ENCODE results near the gene CCDC88C. TPM values are rescaled to one million over a fixed set of nuclear protein-coding genes. Genes with fewer than 3 reads are reported as not detected.

CCDC88C gene
- total RNA-seq, 1 experiment from 2014 or later, result 21.3 TPM

- ChIA-PET CTCF (no interaction called here), POLR2A (no interaction called here)
- intact Hi-C loops (cut with micrococcal nuclease; ENCODE audit: unreplicated experiment), result no loop called here
- H3K27me3 ChIP-seq (ENCODE audit: control insufficient read depth, insufficient read depth, low read length), result no peaks in the 10 kb centered on the region
- no peak for TF ChIP-seq REST (IDR thresholded peaks at IDR 0.05; ENCODE audit: insufficient read depth in 1 of 2, low read depth in 2 of 2, low read length in 1 of 2)
- no peak for TF ChIP-seq CTCF (IDR thresholded peaks at IDR 0.05)
- no peak for TF ChIP-seq TCF7L2 (IDR thresholded peaks at IDR 0.05; ENCODE audit: low read depth, low read length)
- no peak for TF ChIP-seq SIN3A (IDR thresholded peaks at IDR 0.05; ENCODE audit: borderline replicate concordance, insufficient read depth, low read depth, low read length)
- no peak for TF ChIP-seq POLR2AphosphoS5 (IDR thresholded peaks at IDR 0.05; ENCODE audit: low read depth, low read length)
- H3K9me3 ChIP-seq (ENCODE audit: control insufficient read depth, insufficient read depth, low read depth, low read length), result no peaks in the 10 kb centered on the region
- no peak overlapping the region for H3K4me3 ChIP-seq (ENCODE audit: low read depth in 2 of 2, low read length in 2 of 2)
- no peak for ATAC-seq
- no peak overlapping the region for H3K27ac ChIP-seq (ENCODE audit: low read length)
- no peaks in the 10 kb centered on the region for H3K36me3 ChIP-seq (ENCODE audit: control insufficient read depth, insufficient read depth, low read length)
- peaks cover 43% of the 10 kb centered on the region for H3K4me1 ChIP-seq (ENCODE audit: control insufficient read depth, insufficient read depth, low read length)
- no TSS peak for BruUV-seq (replicated peaks)
- no peak for DNase-seq (ENCODE audit: low read depth, low spot score)
- in situ Hi-C loops (cut with HindIII; ENCODE audit: low pct_unique_long_range_greater_than_20kb, low sequenced_read_pairs), result no loop called here
Measured at GRCh38 chr14:91375720-91376452, 41.7 kb downstream of the CCDC88C start.

- no TSS peak for BruUV-seq (replicated peaks)
- DNase-seq (ENCODE audit: low read depth, low spot score), result no peak
- Histone ChIP-seq H3K4me3 (ENCODE audit: low read depth in 2 of 2, low read length in 2 of 2) (no peak overlapping the region), H3K36me3 (ENCODE audit: control insufficient read depth, insufficient read depth, low read length) (no peaks in the 10 kb centered on the region), H3K27ac (ENCODE audit: low read length) (no peak overlapping the region), H3K9me3 (ENCODE audit: control insufficient read depth, insufficient read depth, low read depth, low read length) (no peaks in the 10 kb centered on the region), H3K4me1 (ENCODE audit: control insufficient read depth, insufficient read depth, low read length) (peaks cover 43% of the 10 kb centered on the region), H3K27me3 (ENCODE audit: control insufficient read depth, insufficient read depth, low read length) (no peaks in the 10 kb centered on the region)
- intact Hi-C loops (cut with micrococcal nuclease; ENCODE audit: unreplicated experiment) (no loop called here), in situ Hi-C loops (cut with HindIII; ENCODE audit: low pct_unique_long_range_greater_than_20kb, low sequenced_read_pairs) (no loop called here)
- CTCF ChIA-PET, result no interaction called here
- no peak for TF ChIP-seq CTCF (IDR thresholded peaks at IDR 0.05)
- TF ChIP-seq TCF7L2 (IDR thresholded peaks at IDR 0.05; ENCODE audit: low read depth, low read length), result no peak
- TF ChIP-seq SIN3A (IDR thresholded peaks at IDR 0.05; ENCODE audit: borderline replicate concordance, insufficient read depth, low read depth, low read length), result no peak
- TF ChIP-seq REST (IDR thresholded peaks at IDR 0.05; ENCODE audit: insufficient read depth in 1 of 2, low read depth in 2 of 2, low read length in 1 of 2), result no peak
- TF ChIP-seq POLR2AphosphoS5 (IDR thresholded peaks at IDR 0.05; ENCODE audit: low read depth, low read length), result no peak
- POLR2A ChIA-PET, result no interaction called here
- ATAC-seq, result no peak
Measured at GRCh38 chr14:91374879-91375702, 42.5 kb downstream of the CCDC88C start.
